HG02759 (cell line): ENCODE data around the gene ELL2.
"Not testable (repeated sequence)": the region's sequence is repeated elsewhere in the genome, so short reads cannot be mapped to it uniquely, and the experiment has no call there.

Experiments
- ATAC-seq: cut with Tn5 transposase; IDR thresholded peaks from one replicate; pipeline ENCODE4 v1.9.1; 2021; ENCODE audit warnings: mild to moderate bottlenecking, moderate library complexity; ENCODE audit not compliant: unreplicated experiment

The ELL2 gene

GRCh38 chr5:95910521-95910920, 51.1 kb downstream of the ELL2 start:
- no peak for ATAC-seq

DNA sequence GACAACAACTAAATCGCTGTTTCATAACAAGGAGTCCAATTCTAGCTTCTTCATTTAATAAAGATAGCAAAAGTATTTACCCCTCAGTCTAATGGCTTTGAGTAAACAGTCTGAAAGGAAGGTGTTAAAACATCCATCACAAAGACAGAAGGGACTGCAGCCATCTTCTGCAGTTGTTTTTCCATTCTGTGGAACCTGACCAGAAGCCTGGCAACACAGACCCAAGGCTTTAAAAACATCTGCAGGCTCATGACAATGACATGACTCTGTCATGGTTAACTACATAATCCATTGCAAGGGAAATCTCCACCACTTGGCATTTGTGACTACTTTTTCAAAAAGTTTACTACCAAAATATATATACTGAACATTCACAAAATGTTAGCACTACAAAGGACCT, 51.9 kb downstream of the ELL2 start:
- ATAC-seq, result no peak

- no peak for ATAC-seq
Measured at GRCh38 chr5:95908799-95909198, 52.9 kb downstream of the ELL2 start.

DNA sequence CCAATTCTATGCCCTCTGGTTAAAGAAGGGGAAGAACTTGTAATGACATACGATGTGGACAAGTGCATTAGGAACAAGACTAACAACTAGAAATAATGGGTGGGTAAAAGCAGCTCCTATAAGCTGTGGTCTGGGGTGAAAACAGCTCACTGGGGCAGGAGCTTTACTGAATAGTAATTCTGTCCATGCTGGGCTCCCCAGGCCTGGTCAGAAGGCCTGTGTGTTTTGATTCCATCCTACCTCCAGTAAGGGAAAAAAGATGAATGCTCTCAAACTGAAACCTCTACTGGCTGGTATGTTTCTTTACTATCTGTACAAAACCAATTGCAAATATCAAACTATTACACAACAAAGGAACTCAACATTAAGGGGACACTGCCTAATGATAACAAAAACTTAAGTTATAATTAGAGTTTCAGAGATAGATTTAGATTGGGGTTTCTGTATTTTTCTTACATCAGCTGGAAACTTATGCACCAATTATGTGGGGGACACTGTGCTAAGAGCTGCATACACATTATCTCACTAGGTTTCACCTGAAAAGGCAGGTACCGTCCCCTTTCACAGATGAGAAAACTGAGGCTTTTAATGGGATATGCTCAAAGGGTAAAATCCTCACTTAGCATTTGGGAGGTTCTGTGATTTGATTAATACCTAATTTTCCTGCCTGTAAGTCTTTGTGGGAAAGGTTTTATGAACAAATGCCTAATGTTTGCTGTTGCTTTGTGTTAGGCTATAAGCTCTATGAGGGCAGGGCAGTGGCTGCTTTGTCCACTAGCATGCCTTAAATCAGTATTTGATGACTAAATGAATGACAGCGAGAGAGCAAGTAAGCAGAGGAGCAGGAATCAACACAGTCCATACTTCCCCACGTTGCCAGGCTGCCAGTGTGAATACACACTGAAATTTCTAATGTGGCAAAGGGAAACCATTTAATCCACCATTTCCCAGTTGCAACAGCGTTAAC, 53.6 kb downstream of the ELL2 start:
- ATAC-seq, result no peak

GRCh38 chr5:95907067-95907705, 54.5 kb downstream of the ELL2 start:
- no peak for ATAC-seq

- not testable (repeated sequence) for ATAC-seq
Measured at GRCh38 chr5:95906398-95906797, 55.3 kb downstream of the ELL2 start.

- ATAC-seq, result no peak
Measured at GRCh38 chr5:95904827-95905226, 56.8 kb downstream of the ELL2 start.

GRCh38 chr5:95903838-95904237, 57.8 kb downstream of the ELL2 start:
- ATAC-seq, result no peak

DNA sequence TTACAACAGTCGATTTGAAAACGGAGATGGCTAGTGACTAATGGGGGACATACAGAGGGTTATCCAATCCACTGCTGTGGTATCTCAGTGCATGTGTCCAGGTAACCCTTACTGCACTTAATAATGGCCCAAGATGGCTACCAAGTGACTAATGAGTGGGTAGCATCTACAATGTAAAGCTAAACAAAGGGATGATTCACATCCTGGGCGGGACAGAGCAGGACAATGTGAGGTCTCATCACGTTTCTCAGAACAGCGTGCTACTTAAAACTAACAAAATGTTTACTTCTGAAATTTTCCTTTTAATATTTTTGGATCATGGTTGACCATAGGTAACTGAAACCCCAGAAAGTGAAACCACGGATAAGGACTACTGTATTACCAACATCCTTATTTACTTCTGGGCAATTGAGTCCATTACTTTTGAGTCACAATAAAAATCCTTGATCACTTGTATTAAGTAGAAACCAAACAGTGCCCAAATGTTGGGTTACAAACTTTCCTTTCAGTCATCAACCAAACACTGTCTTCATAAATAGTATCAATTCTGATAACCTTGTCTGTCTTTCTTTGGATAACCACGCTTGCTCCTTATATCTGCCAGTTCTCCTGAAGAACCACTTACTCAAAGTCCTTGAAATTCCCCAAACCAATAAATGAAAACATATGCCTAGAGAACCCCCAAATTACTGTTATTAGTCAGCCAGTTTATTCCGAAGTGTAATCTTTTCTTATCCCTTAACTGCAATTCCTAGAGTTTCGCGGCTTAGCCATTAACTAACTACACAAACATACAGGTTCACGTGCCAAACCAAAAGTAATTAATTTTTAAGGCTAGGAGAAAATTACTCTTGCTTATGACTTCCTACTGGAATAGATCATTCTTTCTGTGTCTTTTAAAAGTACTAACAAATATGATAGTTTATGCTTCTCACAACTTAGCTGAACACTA, 59.7 kb downstream of the ELL2 start:
- ATAC-seq, result no peak

- no peak for ATAC-seq
Measured at GRCh38 chr5:95900383-95900958, 61.2 kb downstream of the ELL2 start.

DNA sequence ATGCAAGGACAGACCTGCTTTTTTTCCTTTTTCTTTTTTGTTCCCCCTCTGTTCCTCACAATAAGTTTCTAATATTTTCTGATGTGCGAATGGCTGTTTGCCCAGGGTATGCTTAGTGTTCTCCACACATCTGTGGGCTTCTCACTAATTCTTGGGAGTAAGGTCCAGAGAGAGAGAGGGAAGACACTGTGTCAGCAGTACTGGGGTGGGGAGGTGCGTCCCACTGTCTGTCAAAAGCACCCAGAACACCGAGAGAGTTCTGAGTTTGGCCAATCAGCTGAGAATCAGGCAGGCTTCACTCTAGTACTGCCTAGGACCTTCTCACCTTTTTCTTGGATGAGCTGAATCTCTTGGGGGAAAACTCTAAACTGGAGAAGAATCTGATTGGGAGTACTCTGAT, 61.8 kb downstream of the ELL2 start:
- no peak for ATAC-seq

DNA sequence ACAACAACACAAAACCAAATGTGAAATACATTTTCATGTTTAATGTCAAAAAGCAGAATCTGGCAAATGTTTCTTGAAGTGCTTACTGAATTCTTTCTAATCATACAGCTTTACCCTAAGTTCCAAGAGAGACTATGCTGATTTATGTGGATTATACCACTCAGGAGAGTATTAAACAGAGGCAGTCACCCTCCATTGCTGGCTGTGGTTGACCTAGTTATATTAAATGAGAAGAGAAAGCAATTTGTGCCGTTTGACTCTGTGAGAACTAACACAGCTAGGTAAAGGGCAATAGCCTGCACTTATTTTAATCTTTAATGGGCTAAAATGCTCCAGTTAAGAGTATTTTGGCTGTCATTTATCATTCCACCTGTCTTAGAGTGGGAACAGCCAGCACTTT, 62.6 kb downstream of the ELL2 start:
- ATAC-seq, result no peak

GRCh38 chr5:95895771-95896170, 65.9 kb downstream of the ELL2 start:
- no peak for ATAC-seq

GRCh38 chr5:95895251-95895650, 66.4 kb downstream of the ELL2 start:
- no peak for ATAC-seq

DNA sequence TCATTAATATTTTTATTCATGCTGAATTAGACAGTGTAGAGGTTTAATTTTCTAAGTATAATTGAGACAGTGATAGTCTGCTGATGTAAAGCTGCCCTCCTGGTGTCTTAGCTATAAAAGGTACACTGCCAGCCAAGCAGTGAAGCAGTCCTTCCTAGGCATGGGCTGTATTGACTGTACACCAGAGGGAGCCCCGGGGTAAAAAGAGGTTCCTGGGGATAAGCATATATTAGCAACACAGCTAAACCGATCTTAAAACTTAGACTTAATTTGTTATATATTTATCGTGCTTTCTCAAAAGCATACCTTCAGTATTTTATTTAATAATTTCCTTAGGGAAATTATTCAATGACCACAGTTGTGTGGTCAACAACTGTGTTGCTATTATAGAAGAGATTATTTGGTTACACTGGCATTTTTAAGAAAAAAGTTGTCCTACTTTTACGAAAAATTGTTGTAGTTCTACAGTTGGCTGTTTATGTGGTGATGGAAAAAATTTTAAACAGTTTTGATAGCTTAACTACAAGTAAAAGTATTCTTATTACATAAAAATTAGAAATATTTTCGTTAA, 68.8 kb downstream of the ELL2 start:
- ATAC-seq, result peak; percentile 71

- no peak for ATAC-seq
Measured at GRCh38 chr5:95891499-95891898, 70.2 kb downstream of the ELL2 start.

DNA sequence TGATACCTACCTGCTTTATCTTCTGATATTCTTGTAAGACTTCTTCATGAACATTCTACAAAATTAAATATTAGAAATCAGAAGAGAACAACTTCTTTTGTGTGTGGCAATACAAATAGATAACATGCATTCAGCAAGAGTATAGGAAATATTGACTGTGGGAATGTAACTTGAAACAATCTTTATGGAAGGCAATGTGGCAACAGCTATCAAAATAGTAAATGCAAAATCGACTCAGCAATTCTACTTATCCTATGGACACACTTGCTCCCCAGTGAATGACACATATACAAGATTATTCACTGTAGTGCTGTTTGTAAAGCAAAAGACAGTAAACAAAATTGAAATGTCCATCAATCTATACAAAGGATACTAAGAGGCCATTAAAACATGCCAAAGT, 72.6 kb downstream of the ELL2 start:
- ATAC-seq, result no peak

- no peak for ATAC-seq
Measured at GRCh38 chr5:95887977-95888376, 73.7 kb downstream of the ELL2 start.

- no peak for ATAC-seq
Measured at GRCh38 chr5:95886340-95887044, 75.2 kb downstream of the ELL2 start.

DNA sequence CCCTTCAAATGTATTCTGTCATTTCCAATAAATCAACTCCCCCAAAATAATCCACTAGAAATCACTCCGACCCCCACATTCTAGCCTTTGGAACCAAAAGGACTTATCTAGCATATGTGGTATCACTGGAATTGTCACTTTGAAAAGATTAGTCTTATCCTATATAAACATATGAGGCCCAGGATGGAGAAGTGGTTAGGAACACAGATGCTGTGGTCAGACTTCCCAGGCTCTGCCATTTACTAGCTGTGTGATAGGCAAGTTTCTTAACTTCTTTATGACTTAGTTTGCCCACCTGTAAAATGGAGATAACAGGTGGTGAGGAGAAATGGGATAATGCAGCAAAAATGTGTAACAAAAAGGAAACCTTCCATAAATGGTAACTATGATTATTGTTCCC, 77.1 kb downstream of the ELL2 start:
- no peak for ATAC-seq
